IPS DF 6.9 (cell line): ENCODE data around the gene IQCF6.
"Not testable (repeated sequence)": the region's sequence is repeated elsewhere in the genome, so short reads cannot be mapped to it uniquely, and the experiment has no call there.

ENCODE experiments used
- DNase-seq: peaks from one replicate; pipeline ENCODE4 v3.0.0-alpha.2; 2013; ENCODE audit warnings: low read depth, low spot score
- H3K27ac ChIP-seq: one replicate; pipeline ENCODE4 v1.5.1; 2013; ENCODE audit warnings: low read length, control low read depth
- H3K27me3 ChIP-seq: 2 replicates; pipeline ENCODE4 v1.6.1; 2013; ENCODE audit warnings: mild to moderate bottlenecking, low read length; ENCODE audit not compliant: control insufficient read depth, insufficient read depth
- H3K36me3 ChIP-seq: 2 replicates; pipeline ENCODE4 v1.6.1; 2013; ENCODE audit warnings: low read length; ENCODE audit not compliant: control insufficient read depth, insufficient read depth
- H3K4me1 ChIP-seq: 2 replicates; pipeline ENCODE4 v1.6.1; 2013; ENCODE audit warnings: low read length; ENCODE audit not compliant: control insufficient read depth, insufficient read depth
- H3K4me3 ChIP-seq: 2 replicates; pipeline ENCODE4 v1.5.1; 2013; ENCODE audit warnings: mild to moderate bottlenecking, low read length
- H3K9me3 ChIP-seq: 2 replicates; pipeline ENCODE4 v1.6.1; 2013; ENCODE audit warnings: low read length, inconsistent platforms; ENCODE audit not compliant: control insufficient read depth, insufficient read depth
- WGBS: extraction: QIAGEN DNeasy Blood & Tissue Kit; methylation state at CpG from one replicate; pipeline ENCODE4 v1.1.7; 2013; ENCODE audit warnings: mixed read lengths, missing lambda C conversion rate; ENCODE audit not compliant: insufficient read length, insufficient coverage; 5-methylcytosine and 5-hydroxymethylcytosine counted together

Gene IQCF6

DNA sequence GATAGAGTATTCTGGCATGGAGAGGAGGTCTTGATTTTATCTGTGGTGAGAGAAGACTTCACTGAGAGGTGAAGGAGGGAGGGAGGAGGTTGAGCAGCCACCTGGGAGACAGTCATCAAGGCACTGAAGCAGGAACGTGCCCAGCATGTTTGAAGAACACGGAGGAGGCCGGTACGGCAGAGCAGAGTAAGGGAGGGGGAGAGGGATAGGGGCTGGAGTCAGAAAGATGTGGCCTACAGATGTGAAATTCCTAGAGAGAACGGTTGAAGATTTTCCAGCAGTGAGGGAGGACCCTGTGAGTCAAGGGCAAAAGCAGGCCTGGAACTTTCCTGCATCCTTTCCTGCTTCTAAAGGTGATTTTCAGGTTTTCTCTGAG lies 21.7 kb upstream of the IQCF6 start:
- Histone ChIP-seq H3K36me3 (no peaks in the 10 kb centered on the region), H3K4me3 (no peak overlapping the region), H3K4me1 (peaks cover 6% of the 10 kb centered on the region), H3K27me3 (no peaks in the 10 kb centered on the region), H3K9me3 (no peaks in the 10 kb centered on the region), H3K27ac (no peak overlapping the region)
- no peak for DNase-seq
- no CpG with 5 or more reads among the region's 5 CpGs for WGBS

DNA sequence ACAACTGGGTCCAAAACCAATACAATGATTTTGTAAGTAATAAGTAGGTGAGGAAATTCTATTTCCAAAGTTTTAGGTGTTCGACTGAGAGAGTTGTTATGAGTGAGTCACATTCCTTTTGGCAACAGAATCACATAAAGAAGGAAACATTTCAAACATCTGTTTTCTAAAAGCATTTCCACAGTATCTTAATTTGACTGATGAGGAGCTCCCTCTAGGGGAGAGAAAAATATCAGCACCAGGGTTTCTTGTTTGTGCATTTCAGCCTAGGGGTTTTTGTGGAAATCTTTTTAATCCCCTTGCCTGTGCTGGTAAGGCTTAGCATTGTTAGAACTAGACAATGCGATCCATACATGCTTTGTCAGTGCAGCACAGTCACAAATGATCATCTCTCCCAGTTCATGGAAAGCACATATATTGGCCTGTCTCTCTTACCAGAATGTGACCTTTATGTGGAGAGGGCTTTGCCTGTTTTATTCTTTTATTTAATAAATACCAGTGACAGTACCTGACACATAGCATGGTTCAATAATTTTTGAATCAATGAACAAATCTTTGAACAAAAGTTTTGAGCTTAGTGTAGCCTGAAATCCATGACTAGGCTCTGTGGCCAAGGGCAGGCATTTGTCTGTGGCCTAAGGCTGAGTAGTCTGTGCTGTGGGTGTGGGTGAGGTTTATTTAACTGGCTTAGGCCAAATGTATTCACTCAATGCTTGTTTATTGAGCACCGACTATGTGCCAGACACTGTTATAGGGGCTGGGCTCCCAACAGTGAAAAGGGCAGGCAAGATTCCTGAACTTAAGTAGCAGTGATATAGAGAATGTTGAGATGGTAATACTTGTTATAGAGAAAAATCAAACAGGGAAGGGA lies 21.1 kb upstream of the IQCF6 start:
- Histone ChIP-seq H3K27me3 (no peaks in the 10 kb centered on the region), H3K9me3 (no peaks in the 10 kb centered on the region), H3K4me3 (no peak overlapping the region), H3K36me3 (no peaks in the 10 kb centered on the region), H3K27ac (no peak overlapping the region), H3K4me1 (peaks cover 6% of the 10 kb centered on the region)
- no CpG with 5 or more reads among the region's 3 CpGs for WGBS
- no peak for DNase-seq

- DNase-seq, result no peak
- peaks cover 6% of the 10 kb centered on the region for H3K4me1 ChIP-seq
- H3K36me3 ChIP-seq, result no peaks in the 10 kb centered on the region
- WGBS, result no CpG with 5 or more reads among the region's 3 CpGs
- H3K9me3 ChIP-seq, result no peaks in the 10 kb centered on the region
- H3K27ac ChIP-seq, result no peak overlapping the region
- H3K27me3 ChIP-seq, result no peaks in the 10 kb centered on the region
- H3K4me3 ChIP-seq, result no peak overlapping the region
Measured at GRCh38 chr3:51798411-51798963, 19.4 kb upstream of the IQCF6 start.

GRCh38 chr3:51796854-51797253 lies 17.8 kb upstream of the IQCF6 start:
- Histone ChIP-seq H3K9me3 (no peaks in the 10 kb centered on the region), H3K27me3 (no peaks in the 10 kb centered on the region), H3K4me3 (no peak overlapping the region), H3K4me1 (peaks cover 2% of the 10 kb centered on the region; the same call in 1 of the 2 replicates), H3K27ac (no peak overlapping the region), H3K36me3 (no peaks in the 10 kb centered on the region)
- WGBS, result no CpG with 5 or more reads among the region's 1 CpG
- DNase-seq, result no peak

GRCh38 chr3:51794206-51794605 lies 15.2 kb upstream of the IQCF6 start:
- H3K36me3 ChIP-seq, result no peaks in the 10 kb centered on the region
- WGBS, result no CpG with 5 or more reads among the region's 2 CpGs
- H3K27ac ChIP-seq, result no peak overlapping the region
- no peaks in the 10 kb centered on the region for H3K9me3 ChIP-seq
- no peak overlapping the region for H3K4me3 ChIP-seq
- H3K27me3 ChIP-seq, result no peaks in the 10 kb centered on the region
- DNase-seq, result no peak
- H3K4me1 ChIP-seq, result peaks cover 1% of the 10 kb centered on the region; the same call in 1 of the 2 replicates

GRCh38 chr3:51792206-51792605 lies 13.2 kb upstream of the IQCF6 start:
- H3K36me3 ChIP-seq, result no peaks in the 10 kb centered on the region
- H3K27ac ChIP-seq, result no peak overlapping the region
- no peak overlapping the region for H3K4me3 ChIP-seq
- DNase-seq, result no peak
- no peaks in the 10 kb centered on the region for H3K4me1 ChIP-seq
- H3K27me3 ChIP-seq, result no peaks in the 10 kb centered on the region
- H3K9me3 ChIP-seq, result no peaks in the 10 kb centered on the region
- no CpG with 5 or more reads among the region's 7 CpGs for WGBS

DNA sequence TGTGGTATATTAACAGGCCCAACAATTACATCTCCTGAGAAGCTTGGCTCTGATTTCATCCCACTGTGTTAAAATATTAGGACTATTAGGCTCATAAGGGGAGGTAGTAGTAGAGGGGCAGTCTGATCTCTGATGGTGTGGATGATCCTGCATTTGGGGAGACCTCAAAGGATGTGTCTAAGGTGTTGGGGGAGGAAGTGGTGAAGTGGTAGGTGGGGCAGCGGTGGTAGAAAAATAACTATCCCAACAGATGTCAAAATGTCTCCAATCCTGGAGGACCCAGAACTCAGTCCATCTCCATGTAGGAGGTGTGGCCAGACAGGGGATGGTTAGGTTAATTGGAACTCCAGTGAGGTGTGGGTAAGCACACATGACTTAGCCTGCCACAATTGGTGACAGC lies 10.4 kb upstream of the IQCF6 start:
- no peaks in the 10 kb centered on the region for H3K27me3 ChIP-seq
- no peaks in the 10 kb centered on the region for H3K36me3 ChIP-seq
- H3K9me3 ChIP-seq, result no peaks in the 10 kb centered on the region
- no peak overlapping the region for H3K4me3 ChIP-seq
- H3K4me1 ChIP-seq, result no peaks in the 10 kb centered on the region
- no peak for DNase-seq
- WGBS, result no CpG with 5 or more reads among the region's 1 CpG
- no peak overlapping the region for H3K27ac ChIP-seq

GRCh38 chr3:51787576-51787975 lies 8.5 kb upstream of the IQCF6 start:
- not testable (repeated sequence) for H3K27me3 ChIP-seq, H3K9me3 ChIP-seq, H3K36me3 ChIP-seq, DNase-seq, H3K27ac ChIP-seq, H3K4me3 ChIP-seq, H3K4me1 ChIP-seq

GRCh38 chr3:51786267-51786666 lies 7.2 kb upstream of the IQCF6 start:
- Histone ChIP-seq H3K9me3 (no peaks in the 10 kb centered on the region), H3K27me3 (no peaks in the 10 kb centered on the region), H3K4me1 (no peaks in the 10 kb centered on the region), H3K27ac (no peak overlapping the region), H3K36me3 (no peaks in the 10 kb centered on the region), H3K4me3 (no peak overlapping the region)
- no peak for DNase-seq
- no CpG with 5 or more reads among the region's 2 CpGs for WGBS

- no peak for DNase-seq
- Histone ChIP-seq H3K36me3 (no peaks in the 10 kb centered on the region), H3K4me1 (0 out of 2 replicates have a peak, but pooled peaks cover 1% of the 10 kb centered on the region), H3K9me3 (no peaks in the 10 kb centered on the region), H3K27me3 (no peaks in the 10 kb centered on the region), H3K4me3 (no peak overlapping the region), H3K27ac (no peak overlapping the region)
- WGBS, result no CpG with 5 or more reads among the region's 17 CpGs
Measured at GRCh38 chr3:51778554-51778953, 483 bp downstream of the IQCF6 start.

DNA sequence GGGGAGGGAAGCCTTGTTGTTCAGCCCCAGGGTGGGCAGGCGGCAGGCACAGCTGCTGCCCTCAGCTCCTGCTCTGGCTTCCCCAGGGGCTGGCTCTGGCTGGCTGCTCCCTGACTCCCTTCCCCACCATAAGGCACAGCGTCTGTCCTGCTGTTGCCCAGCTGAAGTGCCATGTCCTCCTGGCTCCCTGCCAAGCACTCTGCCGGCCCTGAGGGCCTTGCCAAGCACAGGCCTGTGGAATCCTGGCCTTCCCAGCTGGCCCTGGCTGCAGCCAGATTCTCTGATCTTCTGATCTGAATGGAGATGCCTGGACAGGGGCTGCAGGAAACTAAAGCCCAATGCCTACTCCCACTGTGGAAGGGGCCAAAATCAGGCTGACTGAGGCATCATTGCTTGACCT lies 1.1 kb downstream of the IQCF6 start:
- Histone ChIP-seq H3K27me3 (no peaks in the 10 kb centered on the region), H3K36me3 (no peaks in the 10 kb centered on the region), H3K4me1 (0 out of 2 replicates have a peak, but pooled peaks cover 2% of the 10 kb centered on the region), H3K9me3 (no peaks in the 10 kb centered on the region), H3K4me3 (no peak overlapping the region), H3K27ac (no peak overlapping the region)
- no peak for DNase-seq
- no CpG with 5 or more reads among the region's 3 CpGs for WGBS
